SK-N-SH (cell line): Measurements from ENCODE around the gene WBP2. TPM values are rescaled to one million over a fixed set of nuclear protein-coding genes. Genes with fewer than 3 reads are reported as not detected.

Experiments
- CTCF ChIA-PET: fragments of 300-600, 350-600 bp; formaldehyde crosslinking; extraction: SDS; loops from one replicate; lab custom pipeline; 2021; lab: Yijun Ruan, JAX
- POLR2A ChIA-PET: fragments of 350-600 bp; sonication (Branson Sonifier 250); formaldehyde crosslinking; extraction: SDS; loops from one replicate; lab custom pipeline; 2020; ENCODE audit warnings: antibody characterized with exemption, inconsistent platforms; lab: Yijun Ruan, JAX
- DNase-seq: peaks from one replicate; pipeline ENCODE4 v3.0.0; 2012
- H2AFZ ChIP-seq: fragments of 200-600 bp; sonication (generic); 2 replicates; pipeline ENCODE4 v1.8.1; 2016; ENCODE audit warnings: antibody characterized with exemption, mild to moderate bottlenecking, low read depth
- H3F3A ChIP-seq: fragments of 200-600 bp; sonication (generic); replicated peaks from 2 replicates; pipeline ENCODE3; 2016; ENCODE audit warnings: antibody characterized with exemption, mild to moderate bottlenecking; ENCODE audit not compliant: insufficient read depth
- H3K27ac ChIP-seq, 2 experiments: fragments of 200-500 bp in 1 of 2; fragments of 200-600 bp in 1 of 2; sonication (Bioruptor generic) in 1 of 2; sonication (generic), shearing (Covaris generic) in 1 of 2; 2 replicates each; pipeline versions ENCODE4 v1.5.1 to v1.6.1; 2014 to 2016; ENCODE audit warnings: low read depth in 2 of 2, inconsistent platforms in 1 of 2, low read length in 1 of 2, mild to moderate bottlenecking in 1 of 2, mixed read lengths in 1 of 2
- H3K27me3 ChIP-seq: fragments of 200-600 bp; sonication (generic), shearing (Covaris generic); 2 replicates; pipeline ENCODE4 v1.6.1; 2016; ENCODE audit warnings: mixed run types; ENCODE audit not compliant: insufficient read depth
- H3K36me3 ChIP-seq, 2 experiments: fragments of 200-500 bp in 1 of 2; fragments of 200-600 bp in 1 of 2; sonication (Bioruptor generic) in 1 of 2; sonication (generic) in 1 of 2; replicated peaks in 1 of 2; 2 replicates each; pipeline versions ENCODE3 to v1.5.1; 2014 to 2016; ENCODE audit warnings: low read length in 1 of 2, mild to moderate bottlenecking in 1 of 2; ENCODE audit not compliant: insufficient read depth in 2 of 2, control insufficient read depth in 1 of 2
- H3K4me1 ChIP-seq, 2 experiments: fragments of 200-500 bp in 1 of 2; fragments of 200-600 bp in 1 of 2; sonication (Bioruptor generic) in 1 of 2; sonication (generic), shearing (Covaris generic) in 1 of 2; 2 replicates each; pipeline versions ENCODE4 v1.5.1 to v1.6.1; 2014 to 2016; ENCODE audit warnings: low read depth in 1 of 2, low read length in 1 of 2, mixed run types in 1 of 2; ENCODE audit not compliant: insufficient read depth in 2 of 2, control insufficient read depth in 1 of 2
- H3K4me2 ChIP-seq: fragments of 200-600 bp; sonication (generic), shearing (Covaris generic); 2 replicates; pipeline ENCODE4 v1.6.1; 2017; ENCODE audit warnings: mixed run types
- H3K4me3 ChIP-seq, 2 experiments: fragments of 200-500 bp in 1 of 2; fragments of 200-600 bp in 1 of 2; sonication (Bioruptor generic) in 1 of 2; sonication (generic), shearing (Covaris generic) in 1 of 2; 2 replicates each; pipeline versions ENCODE4 v1.5.1 to v1.8.1; 2014 to 2016; ENCODE audit warnings: low read depth in 2 of 2, inconsistent platforms in 1 of 2, low read length in 1 of 2, mild to moderate bottlenecking in 1 of 2, mixed read lengths in 1 of 2, moderate library complexity in 1 of 2
- H3K79me2 ChIP-seq: fragments of 200-600 bp; sonication (generic); 2 replicates; pipeline ENCODE4 v1.8.1; 2017; ENCODE audit warnings: mild to moderate bottlenecking; ENCODE audit not compliant: insufficient read depth
- H3K9ac ChIP-seq: fragments of 200-600 bp; sonication (generic); 2 replicates; pipeline ENCODE4 v1.6.1; 2017; ENCODE audit warnings: mixed run types
- H3K9me2 ChIP-seq: fragments of 200-600 bp; sonication (generic); 2 replicates; pipeline ENCODE4 v1.6.1; 2017; ENCODE audit warnings: mixed run types
- H3K9me3 ChIP-seq: fragments of 200-600 bp; sonication (generic); 2 replicates; pipeline ENCODE4 v1.6.1; 2017; ENCODE audit warnings: mixed run types, mild to moderate bottlenecking, moderate library complexity
- H4K20me1 ChIP-seq: fragments of 200-600 bp; sonication (generic); 2 replicates; pipeline ENCODE4 v1.6.1; 2017; ENCODE audit warnings: mild to moderate bottlenecking, mixed run types; ENCODE audit not compliant: insufficient read depth
- CTCF ChIP-seq: fragments of 200-600 bp; sonication (generic); IDR thresholded peaks from 2 replicates; pipeline ENCODE4 v1.6.1; 2017; ENCODE audit warnings: antibody characterized with exemption, mild to moderate bottlenecking, moderate library complexity
- ELF1 ChIP-seq: IDR thresholded peaks from 2 replicates; pipeline ENCODE4 v1.4.0; 2012
- FOXJ3 ChIP-seq: sonication (generic); formaldehyde crosslinking; IDR thresholded peaks from 2 replicates; pipeline ENCODE4 v1.5.1; 2020; ENCODE audit warnings: mild to moderate bottlenecking, missing genetic modification reagents
- FOXM1 ChIP-seq: IDR thresholded peaks from 2 replicates; pipeline ENCODE4 v1.4.0; 2012; ENCODE audit warnings: low read depth, mild to moderate bottlenecking
- GATA2 ChIP-seq: sonication (generic); formaldehyde crosslinking; IDR thresholded peaks from 2 replicates; pipeline ENCODE4 v1.5.0; 2020; ENCODE audit warnings: mild to moderate bottlenecking, missing genetic modification reagents
- JUND ChIP-seq: IDR thresholded peaks from 2 replicates; pipeline ENCODE4 v1.4.0; 2012
- NRF1 ChIP-seq: IDR thresholded peaks from 2 replicates; pipeline ENCODE4 v1.6.1; 2012; ENCODE audit warnings: low read depth, mild to moderate bottlenecking, low read length
- RCOR1 ChIP-seq: fragments of 150-350 bp; IDR thresholded peaks from 2 replicates; pipeline ENCODE4 v1.6.1; 2017; ENCODE audit warnings: antibody characterized with exemption, low read length
- RXRA ChIP-seq: IDR thresholded peaks from 2 replicates; pipeline ENCODE4 v1.4.0; 2012; ENCODE audit warnings: low read depth, mild to moderate bottlenecking, borderline replicate concordance
- SIN3A ChIP-seq: IDR thresholded peaks from 2 replicates; pipeline ENCODE4 v1.6.1; 2012; ENCODE audit warnings: low read depth, mild to moderate bottlenecking, low read length, moderate library complexity, borderline replicate concordance
- TCF12 ChIP-seq: IDR thresholded peaks from 2 replicates; pipeline ENCODE4 v1.4.0; 2012
- TEAD4 ChIP-seq: IDR thresholded peaks from 2 replicates; pipeline ENCODE4 v1.4.0; 2012; ENCODE audit warnings: mild to moderate bottlenecking, borderline replicate concordance; ENCODE audit not compliant: insufficient read depth
- USF1 ChIP-seq: IDR thresholded peaks from 2 replicates; pipeline ENCODE4 v1.4.0; 2012; ENCODE audit warnings: low read depth, borderline replicate concordance
- YY1 ChIP-seq: IDR thresholded peaks from 2 replicates; pipeline ENCODE4 v1.4.0; 2012; ENCODE audit warnings: low read depth, mild to moderate bottlenecking
- ZBTB33 ChIP-seq: IDR thresholded peaks from 2 replicates; pipeline ENCODE4 v1.4.0; 2012; ENCODE audit warnings: low read depth, borderline replicate concordance
- WGBS: methylation state at CpG from one replicate; pipeline ENCODE4 v1.1.6; 2017; ENCODE audit warnings: low lambda C conversion rate; 5-methylcytosine and 5-hydroxymethylcytosine counted together
- polyA plus RNA-seq, 3 experiments: library from polyadenylated mRNA; depleted of rRNA; stranded (reverse); fragments of >200 nt; gene quantifications; 2 replicates each; pipeline ENCODE4 v1.2.3, GENCODE V29; 2012

Gene WBP2
- polyA plus RNA-seq, 1 of the 3 experiments (the other 2 are of a cell fraction) = 55.8 TPM

- CTCF ChIA-PET = interaction anchor here (0.6 to 16.5 kb wide), 14 partner anchors 10 to 182 kb away, joined by 3 to 326 read pairs (median 9); partner anchors contain the start of genes GALK1, UNC13D, UNK and WBP2
- POLR2A ChIA-PET = interaction anchor here (0.5 to 4.7 kb wide), 4 partner anchors 21 to 156 kb away, joined by 3 to 31 read pairs (median 4); no protein-coding TSS in a partner anchor
Measured at GRCh38 chr17:75824050-75824552, 31.0 kb downstream of the WBP2 start.

More at GRCh38 chr17:75824050-75824552, 31.0 kb downstream of the WBP2 start:
- 96% methylated on average over 12 of the region's 13 CpGs for WGBS
- no peak for DNase-seq
- peaks cover 7% of the 10 kb centered on the region for H3F3A ChIP-seq
- no peaks in the 10 kb centered on the region for H3K27me3 ChIP-seq
- peak overlapping the region in 1 of 2 experiments; percentile 12; a peak in 1 of 4 replicates for H3K27ac ChIP-seq
- peaks cover 5 to 49% of the 10 kb centered on the region in 2 experiments; a peak in 2 of 4 replicates for H3K4me1 ChIP-seq
- no peak overlapping the region for H3K9ac ChIP-seq
- no peaks in the 10 kb centered on the region for H3K79me2 ChIP-seq
- no peaks in the 10 kb centered on the region for H3K9me2 ChIP-seq
- no peak for TF ChIP-seq GATA2 (CRISPR knock-in tag)
- no peak for TF ChIP-seq ZBTB33
- no peak for TF ChIP-seq RXRA
- TF ChIP-seq TEAD4 = no peak
- no peak for TF ChIP-seq ELF1
- TF ChIP-seq NRF1 = no peak
- no peak for TF ChIP-seq SIN3A
- no peak for TF ChIP-seq RCOR1
- no peak for TF ChIP-seq YY1
- no peak for TF ChIP-seq JUND
- no peak for TF ChIP-seq FOXJ3 (CRISPR knock-in tag)
- TF ChIP-seq USF1 = no peak
- no peak for TF ChIP-seq TCF12
- no peak for TF ChIP-seq FOXM1
- TF ChIP-seq CTCF = no peak
- TF ChIP-seq, all 33 proteins: peak for 0
- no peaks in the 10 kb centered on the region for H3K9me3 ChIP-seq
- no peak overlapping the region for H2AFZ ChIP-seq
- H3K4me2 ChIP-seq = no peak overlapping the region
- H3K4me3 ChIP-seq = no peak overlapping the region
- H3K36me3 ChIP-seq = peaks cover 4 to 51% of the 10 kb centered on the region in 2 experiments
- H4K20me1 ChIP-seq = no peaks in the 10 kb centered on the region
